Tibial artery (tissue), 4 donors: ENCODE data around the gene GPR107.

Experiments
- DNase-seq, 2 donors: peaks; one replicate each; pipeline ENCODE4 v3.0.0-alpha.2; 2019
- H3K27ac ChIP-seq, 2 donors: fragments of 200-600 bp; sonication (generic) in 1 of 2; 1 replicate in 1 of 2; 2 replicates in 1 of 2; pipeline ENCODE4 v1.5.1; 2018 to 2019; ENCODE audit warnings: mild to moderate bottlenecking in 1 of 2
- H3K27me3 ChIP-seq, 2 donors: fragments of 200-600 bp; sonication (generic) in 1 of 2; one replicate each; pipeline versions ENCODE4 v1.5.1 to v1.6.0; 2016 to 2019
- H3K36me3 ChIP-seq, 3 donors: fragments of 200-600 bp; sonication (generic) in 2 of 3; one replicate each; pipeline ENCODE4 v1.5.1; 2016 to 2019; ENCODE audit warnings: mild to moderate bottlenecking in 2 of 3
- H3K4me1 ChIP-seq, 4 donors: fragments of 200-600 bp; sonication (generic) in 2 of 4; 1 replicate in 3 of 4; 2 replicates in 1 of 4; pipeline ENCODE4 v1.5.1; 2016 to 2019
- H3K4me3 ChIP-seq, 2 donors: fragments of 200-600 bp; sonication (generic) in 1 of 2; 1 replicate in 1 of 2; 2 replicates in 1 of 2; pipeline ENCODE4 v1.5.1; 2018 to 2019; ENCODE audit warnings: mild to moderate bottlenecking in 2 of 2
- H3K9me3 ChIP-seq, 3 donors: fragments of 200-600 bp; sonication (generic) in 1 of 3; one replicate each; pipeline ENCODE4 v1.5.1; 2016 to 2019
- CTCF ChIP-seq, 2 experiments: fragments of 200-600 bp in 1 of 2; fragments of 450-650 bp in 1 of 2; IDR thresholded peaks; one replicate each; pipeline ENCODE4 v1.5.1; 2017 to 2019; ENCODE audit warnings: antibody characterized with exemption in 2 of 2, mild to moderate bottlenecking in 1 of 2, moderate library complexity in 1 of 2
- intact Hi-C: fragments of 100-400 bp; cut with DNase I; formaldehyde crosslinking; loops from one replicate; pipeline ENCODE4 v1.15.0; 2023; ENCODE audit warnings: low total_unique reads

Gene GPR107

GRCh38 chr9:130095872-130096271, 42.2 kb downstream of the GPR107 start:
- H3K9me3 ChIP-seq: no peaks in the 10 kb centered on the region
- DNase-seq: peak in 1 of 2 donors; percentile 17
- H3K4me1 ChIP-seq: no peaks in the 10 kb centered on the region
- H3K36me3 ChIP-seq: peaks cover 40 to 96% (median 69%) of the 10 kb centered on the region in 3 donors
- intact Hi-C loops: no loop called here
- H3K27me3 ChIP-seq: no peaks in the 10 kb centered on the region
- no peak overlapping the region for H3K27ac ChIP-seq
- no peak for TF ChIP-seq CTCF (IDR thresholded peaks at IDR 0.05)
- H3K4me3 ChIP-seq: no peak overlapping the region

GRCh38 chr9:130100681-130101080, 47.0 kb downstream of the GPR107 start:
- Histone ChIP-seq H3K27ac (no peak overlapping the region), H3K4me3 (no peak overlapping the region), H3K36me3 (peaks cover 31 to 96% (median 72%) of the 10 kb centered on the region in 3 donors), H3K27me3 (no peaks in the 10 kb centered on the region), H3K4me1 (no peaks in the 10 kb centered on the region), H3K9me3 (no peaks in the 10 kb centered on the region)
- intact Hi-C loops: loop anchor here (10.0 kb wide), 1 partner anchor 244 kb away; no protein-coding TSS in a partner anchor
- no peak for TF ChIP-seq CTCF (IDR thresholded peaks at IDR 0.05)
- no peak for DNase-seq

- H3K27ac ChIP-seq: no peak overlapping the region
- intact Hi-C loops: loop anchor here (10.0 kb wide), 1 partner anchor 243 kb away; no protein-coding TSS in a partner anchor
- TF ChIP-seq CTCF (IDR thresholded peaks at IDR 0.05): no peak
- no peaks in the 10 kb centered on the region for H3K4me1 ChIP-seq
- no peak overlapping the region for H3K4me3 ChIP-seq
- H3K9me3 ChIP-seq: no peaks in the 10 kb centered on the region
- peaks cover 25 to 96% (median 79%) of the 10 kb centered on the region in 3 donors for H3K36me3 ChIP-seq
- H3K27me3 ChIP-seq: no peaks in the 10 kb centered on the region
- no peak for DNase-seq
These were observed 48.2 kb downstream of the GPR107 start for GRCh38 chr9:130101915-130102314.

- Histone ChIP-seq H3K27me3 (no peaks in the 10 kb centered on the region), H3K36me3 (peaks cover 31 to 95% (median 78%) of the 10 kb centered on the region in 3 donors), H3K27ac (no peak overlapping the region), H3K4me3 (no peak overlapping the region), H3K9me3 (no peaks in the 10 kb centered on the region), H3K4me1 (no peaks in the 10 kb centered on the region)
- no peak for TF ChIP-seq CTCF (IDR thresholded peaks at IDR 0.05)
- DNase-seq: no peak
- intact Hi-C loops: loop anchor here (10.0 kb wide), 1 partner anchor 240 kb away; no protein-coding TSS in a partner anchor
These were observed 50.9 kb downstream of the GPR107 start for GRCh38 chr9:130104491-130105193.

- Histone ChIP-seq H3K9me3 (no peaks in the 10 kb centered on the region), H3K27me3 (no peaks in the 10 kb centered on the region), H3K4me3 (no peak overlapping the region), H3K36me3 (peaks cover 19 to 98% (median 71%) of the 10 kb centered on the region in 3 donors), H3K4me1 (no peaks in the 10 kb centered on the region), H3K27ac (no peak overlapping the region)
- intact Hi-C loops: loop anchor here (2.0 to 10.0 kb wide), 2 partner anchors 130 to 238 kb away; no protein-coding TSS in a partner anchor
- DNase-seq: no peak
- TF ChIP-seq CTCF (IDR thresholded peaks at IDR 0.05): no peak
These were observed 53.1 kb downstream of the GPR107 start for GRCh38 chr9:130106860-130107233.
